ENCODE data around the gene MPP2.
"Not testable (repeated sequence)": the region's sequence is repeated elsewhere in the genome, so short reads cannot be mapped to it uniquely, and the experiment has no call there.

The MPP2 gene

DNA sequence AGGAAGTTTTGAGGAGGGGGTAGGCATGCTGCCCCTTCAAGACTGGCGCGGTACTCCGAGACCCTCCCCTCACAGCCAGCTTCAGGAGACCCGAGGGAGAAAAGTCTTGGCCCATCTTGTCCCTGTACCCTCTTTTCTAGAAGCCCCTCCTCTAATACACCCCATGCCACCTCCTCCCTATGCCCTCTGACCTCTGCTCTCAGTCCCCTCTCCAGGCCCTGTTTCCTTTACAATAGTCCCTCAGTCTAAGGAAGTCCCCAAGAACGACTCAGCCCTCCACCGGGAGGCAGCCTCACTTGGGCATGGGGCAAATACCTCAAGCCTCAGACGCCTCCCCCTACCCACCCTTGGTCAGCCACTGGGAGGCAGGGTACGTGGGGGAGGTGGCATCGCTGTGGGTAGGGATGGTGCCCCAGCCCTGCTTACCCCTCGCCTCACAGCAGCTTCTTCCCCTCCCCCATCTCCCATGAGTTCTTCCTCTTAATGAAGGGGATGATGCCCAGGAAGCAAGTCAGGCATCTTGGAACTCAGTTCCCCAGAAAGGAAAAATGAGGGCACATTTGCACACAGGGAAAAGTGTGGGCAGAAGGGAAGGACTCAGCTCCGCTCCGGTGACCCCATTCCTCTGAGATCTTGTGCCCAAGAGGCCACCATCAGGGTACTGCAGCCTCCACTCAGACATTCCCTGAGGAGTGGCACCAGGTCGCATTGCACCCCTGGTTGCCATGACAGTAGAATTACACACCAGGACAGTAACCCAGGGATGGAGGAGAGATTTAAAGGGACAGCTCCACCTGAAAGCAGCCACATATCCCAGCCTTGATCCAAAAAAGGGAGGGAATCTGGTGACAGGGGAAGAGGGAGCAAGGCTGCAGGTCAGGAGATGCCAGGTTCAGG lies 6.2 kb downstream of the MPP2 start:
- no peak for FAIRE-seq

DNA sequence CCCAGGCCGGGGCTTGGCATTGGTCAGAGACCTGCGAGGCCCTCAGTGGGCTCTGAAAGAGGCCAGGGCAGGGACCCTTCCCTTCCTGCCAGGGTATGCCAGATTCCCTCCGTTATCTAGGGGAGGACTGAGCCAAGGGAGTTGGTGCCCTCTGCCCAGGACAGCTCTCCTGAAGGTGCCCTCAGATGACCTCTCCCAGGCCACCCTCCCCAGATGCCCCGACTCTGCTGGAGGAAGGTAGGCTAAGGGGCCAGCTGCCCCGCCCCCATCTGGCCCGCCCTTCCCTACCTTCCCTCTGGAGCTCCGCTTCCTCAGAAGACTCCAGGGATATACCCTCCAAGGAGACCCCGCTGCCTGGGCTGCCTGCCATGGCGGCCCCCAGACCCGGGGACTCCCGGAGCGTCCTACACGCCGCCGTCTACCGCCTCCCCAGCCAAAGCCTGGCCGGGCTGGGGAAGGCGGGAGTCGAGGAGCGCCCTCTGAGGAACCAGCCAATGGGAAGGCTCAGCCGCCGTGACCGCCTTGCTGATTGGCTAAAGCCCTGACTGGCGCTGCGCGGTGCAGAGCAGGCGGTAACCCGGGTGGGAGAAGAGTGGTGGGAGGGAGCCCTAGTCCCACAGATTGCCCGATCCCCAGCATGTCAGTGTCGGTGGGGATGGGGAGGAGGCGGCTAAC lies 7.0 kb downstream of the MPP2 start:
- FAIRE-seq = no peak

DNA sequence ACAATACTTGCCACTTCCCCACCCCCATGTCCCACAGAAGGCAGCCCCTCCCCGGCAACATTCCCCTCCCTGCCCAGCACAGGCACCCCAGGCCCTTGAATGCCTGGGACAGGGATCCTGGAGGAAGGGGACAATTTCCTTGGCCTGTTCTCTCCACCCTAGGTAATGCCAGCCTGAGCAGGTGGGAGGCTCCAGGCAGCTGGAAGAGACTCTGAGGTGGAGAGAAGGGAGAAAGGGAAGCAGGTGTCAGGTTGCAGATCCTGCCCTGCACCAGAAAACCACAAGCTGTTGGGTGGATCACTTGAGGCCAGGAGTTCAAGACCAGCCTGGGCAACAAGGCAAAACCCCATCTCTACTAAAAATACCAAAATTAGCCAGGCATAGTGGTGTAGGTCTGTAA lies 8.9 kb downstream of the MPP2 start:
- no peak for FAIRE-seq

DNA sequence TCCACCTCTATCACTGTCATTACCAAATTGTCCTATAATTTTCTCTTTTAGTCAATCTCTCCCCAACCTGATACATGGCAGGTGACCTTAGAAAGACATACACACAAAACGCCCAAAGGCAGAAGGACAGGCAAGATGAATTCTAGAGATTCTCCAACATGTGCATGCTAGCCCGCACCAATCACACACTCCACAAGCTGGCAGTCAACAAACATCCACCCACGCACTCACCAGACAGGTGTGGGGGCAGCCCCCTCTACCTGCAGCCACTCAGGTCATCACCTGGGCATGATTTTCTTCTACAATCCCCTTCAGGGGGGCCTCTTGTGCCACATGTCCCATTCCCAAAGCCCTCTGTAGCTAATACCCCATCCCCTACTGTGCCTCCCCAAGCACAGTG lies 9.5 kb downstream of the MPP2 start:
- no peak for FAIRE-seq

DNA sequence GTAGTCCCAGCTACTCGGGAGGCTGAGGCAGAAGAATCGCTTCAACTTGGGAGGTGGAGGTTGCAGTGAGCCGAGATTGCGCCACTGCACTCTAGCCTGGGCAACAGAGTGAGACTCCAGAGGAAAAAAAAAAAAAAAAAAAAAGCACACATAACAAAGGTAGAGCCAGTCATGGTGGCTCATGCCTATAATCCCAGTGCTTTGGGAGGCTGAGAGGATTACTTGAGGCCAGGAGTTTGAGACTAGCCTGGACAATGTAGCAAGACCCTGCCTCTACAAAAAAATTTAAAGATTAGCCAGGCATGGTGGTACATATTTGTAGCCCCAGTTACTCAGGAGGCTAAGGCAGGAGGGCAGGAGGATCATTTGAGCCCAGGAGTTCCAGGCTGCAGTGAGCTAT lies 12.8 kb downstream of the MPP2 start:
- not testable (repeated sequence) for FAIRE-seq

DNA sequence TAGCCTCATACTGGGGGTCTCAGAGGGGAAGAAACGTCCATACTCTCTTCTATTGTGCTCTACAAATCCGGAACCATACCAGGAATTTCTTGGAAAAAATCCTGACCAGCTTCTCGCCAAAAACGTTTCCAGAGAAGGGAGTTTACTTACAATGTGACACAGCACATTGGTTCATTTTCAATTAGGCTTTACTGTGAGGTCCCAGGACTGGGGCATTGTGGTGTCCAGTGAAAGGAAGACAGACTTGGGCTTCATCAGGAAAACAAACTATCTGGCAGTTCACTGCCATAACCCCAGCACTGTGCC lies 14.7 kb downstream of the MPP2 start:
- no peak for FAIRE-seq

DNA sequence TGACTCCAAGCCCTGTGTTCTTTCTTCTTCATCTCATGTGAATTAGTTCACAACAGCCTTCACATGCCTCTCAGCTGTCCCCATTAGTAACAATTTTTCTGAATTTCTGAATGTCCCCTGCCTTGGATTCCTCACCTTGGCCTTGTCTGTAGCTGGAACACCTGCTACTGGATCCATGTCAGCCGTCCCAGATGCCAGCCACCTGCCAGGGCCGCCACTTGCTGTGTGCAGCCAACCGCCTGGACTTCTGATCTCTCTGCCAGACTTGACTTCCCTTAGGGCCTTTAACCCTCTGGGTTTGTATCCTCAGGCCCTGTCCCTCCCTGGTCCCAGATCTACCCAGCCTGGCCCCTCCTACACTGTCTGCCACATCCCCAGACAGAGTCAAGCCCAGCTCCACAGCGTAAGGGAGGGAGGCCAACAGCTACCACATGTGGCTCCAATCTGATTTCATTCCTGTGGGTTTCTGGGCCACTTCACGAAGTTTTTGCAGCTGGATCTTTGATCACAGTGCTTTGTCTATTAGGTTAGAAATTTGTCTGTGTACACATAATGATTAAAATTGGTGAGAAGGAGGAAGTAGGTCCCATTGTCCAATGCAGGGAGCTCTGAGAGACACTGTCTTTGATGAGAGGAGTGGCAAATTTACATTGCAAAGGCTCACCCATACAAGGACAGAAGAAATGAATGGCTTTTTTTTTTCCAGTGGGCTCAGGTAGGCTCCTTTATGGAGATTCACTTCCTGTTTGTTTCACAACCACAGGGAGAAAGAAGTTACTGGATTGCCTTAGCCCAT lies 15.3 kb downstream of the MPP2 start:
- no peak for FAIRE-seq

DNA sequence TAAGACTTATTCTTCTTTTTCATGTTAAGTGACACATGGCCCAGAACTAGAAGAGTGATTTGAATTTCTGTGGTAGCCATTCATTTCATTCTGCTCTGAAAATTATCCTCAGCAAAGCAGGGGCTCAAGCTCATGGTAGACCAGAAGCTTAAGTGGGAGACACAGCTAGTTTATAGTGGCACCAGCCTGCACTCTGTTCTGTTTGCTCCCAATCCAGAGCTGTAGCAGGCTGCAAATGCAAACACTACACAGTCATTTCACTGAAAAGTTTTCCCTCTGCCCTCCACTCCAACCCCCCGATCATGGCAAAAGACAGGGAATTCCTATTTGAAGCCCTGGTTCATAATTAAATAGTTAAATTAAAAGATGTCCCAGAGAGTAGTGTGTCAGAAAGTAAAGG lies 17.1 kb downstream of the MPP2 start:
- no peak for FAIRE-seq

DNA sequence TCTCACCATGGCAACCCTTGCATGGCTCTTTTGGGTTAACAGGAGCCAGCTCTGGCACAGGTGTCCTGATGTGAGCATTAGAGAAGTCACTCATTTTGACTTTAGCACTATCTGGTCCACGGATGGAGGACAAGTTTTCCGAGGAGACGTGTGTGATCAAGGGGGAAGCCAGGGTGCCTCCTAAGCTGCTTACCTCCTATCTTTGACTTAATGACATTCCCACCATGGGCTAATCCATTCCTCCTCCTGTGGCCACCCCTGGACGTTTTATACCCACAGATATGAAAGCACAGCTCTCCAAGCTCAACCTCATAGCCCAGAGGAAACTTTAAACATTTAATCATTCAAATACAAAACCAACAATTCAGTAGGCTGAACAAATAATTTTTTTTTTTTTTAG lies 18.8 kb downstream of the MPP2 start:
- no peak for FAIRE-seq

DNA sequence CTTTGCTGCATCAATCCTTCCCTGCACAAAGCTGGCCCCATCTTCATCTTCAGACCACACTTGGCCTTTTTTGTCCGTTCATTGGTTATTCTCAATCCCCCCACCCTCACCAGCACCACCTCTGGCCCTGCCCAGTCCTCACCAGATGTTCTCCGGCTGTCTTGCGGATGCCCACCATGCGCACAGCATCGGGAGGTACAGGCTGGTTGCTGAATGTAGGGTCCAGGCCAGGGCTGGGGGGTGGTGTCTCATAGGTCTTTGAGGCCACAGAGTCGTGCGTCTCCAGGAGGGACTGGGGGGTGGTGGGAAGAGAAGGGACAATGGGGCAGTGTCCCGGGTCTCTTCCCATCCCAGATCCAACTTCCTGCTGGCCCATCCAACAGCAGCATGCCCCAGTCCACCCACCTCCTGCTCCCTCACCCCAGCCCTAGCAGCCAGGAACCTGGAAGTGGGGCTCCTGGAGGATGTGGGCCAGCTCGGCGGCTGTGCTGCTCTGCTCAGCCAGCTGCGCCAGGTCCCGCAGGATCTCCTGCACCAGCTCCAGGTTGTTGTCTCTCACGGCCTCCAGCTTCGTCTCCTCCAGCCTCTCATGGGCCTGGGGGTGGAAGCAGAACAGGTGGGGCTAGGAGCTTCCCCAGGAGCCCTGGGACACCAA lies 24.4 kb downstream of the MPP2 start:
- no peak for FAIRE-seq

DNA sequence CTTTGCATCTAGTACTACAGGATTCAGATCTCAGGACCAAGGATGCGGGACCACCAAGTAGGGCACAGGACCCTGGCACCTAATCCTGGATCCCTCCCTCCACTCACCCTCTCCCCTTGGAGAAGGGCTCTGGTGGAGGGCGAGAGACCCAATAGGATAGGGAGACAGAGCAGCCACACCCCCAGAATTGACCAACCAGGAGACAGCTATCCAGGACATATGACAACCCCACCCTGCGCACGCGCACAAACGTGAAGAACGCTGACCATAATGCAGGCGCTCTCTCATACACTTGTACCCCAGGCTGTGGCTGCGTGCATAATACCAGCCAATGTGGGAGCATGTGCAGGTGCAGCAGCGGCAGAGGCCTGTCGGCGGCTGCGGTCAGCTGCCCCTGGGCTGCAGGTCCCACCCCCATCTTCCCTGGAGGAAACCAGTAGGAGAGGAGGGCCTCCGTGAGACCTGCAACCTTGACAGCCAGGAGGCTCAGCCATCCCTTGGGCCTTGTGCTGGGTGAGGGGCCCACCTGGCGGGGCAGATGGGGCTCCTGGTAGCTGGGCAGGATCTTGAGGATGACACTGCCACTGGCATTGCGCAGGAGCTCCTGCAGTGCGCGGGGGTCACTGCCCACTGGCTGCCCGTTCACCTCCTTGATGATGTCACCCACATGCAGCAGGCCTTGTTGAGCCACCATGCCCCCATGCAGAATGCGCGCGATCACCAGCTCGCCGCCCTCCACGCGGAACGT lies 25.4 kb downstream of the MPP2 start:
- FAIRE-seq = no peak

DNA sequence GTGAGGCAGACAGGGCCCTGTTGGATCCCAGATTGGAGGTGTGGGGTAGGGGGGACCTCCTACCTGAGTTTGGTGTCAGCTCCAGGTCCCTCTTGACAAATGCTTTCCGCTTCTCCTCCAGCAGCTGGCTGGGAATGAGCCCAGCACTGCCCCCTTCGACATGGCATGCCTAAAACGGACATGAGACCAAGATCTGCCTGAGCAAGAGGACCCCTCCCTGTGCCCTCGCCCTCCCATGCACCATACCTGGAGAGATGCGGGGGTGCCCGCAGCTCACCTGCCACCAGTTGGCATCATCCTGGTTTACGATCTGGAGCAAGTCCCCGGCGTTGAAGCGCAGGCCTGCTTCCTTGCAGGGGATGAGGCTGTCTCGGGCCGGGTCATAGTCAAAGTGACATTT lies 26.2 kb downstream of the MPP2 start:
- no peak for FAIRE-seq

DNA sequence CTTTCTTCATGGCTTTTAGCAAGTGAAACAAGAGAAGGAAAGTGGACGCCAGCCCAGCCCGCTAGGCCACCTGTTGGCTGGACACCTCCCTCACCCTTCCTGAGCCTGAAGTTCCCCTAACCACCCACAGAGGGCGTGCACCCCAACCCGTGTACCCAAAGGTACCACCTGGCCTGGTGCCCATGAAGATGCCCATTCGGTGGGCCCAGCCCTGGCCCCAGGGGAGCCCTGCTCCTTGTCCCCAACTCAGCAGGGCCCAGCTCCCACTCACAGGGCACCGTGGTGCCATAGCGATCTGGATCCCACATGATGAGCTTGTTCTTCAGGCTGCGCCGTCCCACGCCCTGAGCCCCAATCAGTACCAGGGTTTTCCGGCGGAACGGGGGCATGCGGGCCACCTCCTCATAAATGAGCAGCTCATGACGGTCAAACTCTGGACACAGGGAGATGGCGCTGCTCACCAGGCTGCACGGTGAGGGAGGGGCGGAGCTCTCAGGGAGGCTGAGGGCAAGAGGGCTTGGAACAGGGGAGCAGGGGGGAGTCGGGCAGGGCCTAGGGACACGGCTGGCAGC lies 26.8 kb downstream of the MPP2 start:
- no peak for FAIRE-seq

DNA sequence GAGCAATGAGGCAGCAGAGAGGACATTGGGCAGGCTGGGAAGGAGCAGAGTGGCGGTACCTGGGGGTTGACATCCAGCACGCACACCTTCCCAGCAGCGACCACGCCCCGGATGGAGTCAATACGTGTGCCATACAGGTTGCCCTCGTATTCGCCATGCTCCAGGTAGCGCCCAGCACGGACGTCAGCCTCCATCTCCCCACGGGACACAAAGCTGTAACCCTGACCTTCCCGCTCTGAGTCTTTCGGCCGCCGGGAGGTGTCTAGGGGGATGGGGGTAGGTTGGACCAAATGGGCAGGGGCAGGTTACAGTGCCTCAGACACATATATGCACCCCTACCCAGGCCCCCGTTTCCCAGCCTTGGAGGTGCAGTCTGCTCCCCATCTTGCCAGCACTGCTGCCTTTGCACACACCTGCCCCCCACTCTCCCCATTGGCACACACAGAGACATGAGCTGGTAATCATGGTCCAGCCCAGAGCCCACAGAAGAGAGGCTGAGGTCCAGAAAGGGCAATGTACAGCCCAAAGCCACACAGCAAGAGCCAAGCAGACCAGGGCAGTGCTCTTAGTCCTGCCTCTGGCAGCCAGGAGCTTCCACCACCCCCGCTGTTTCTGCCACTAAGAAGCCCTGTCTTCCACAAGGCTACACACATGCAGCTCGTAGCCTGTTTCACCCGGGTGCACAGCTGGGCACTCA lies 27.5 kb downstream of the MPP2 start:
- no peak for FAIRE-seq

DNA sequence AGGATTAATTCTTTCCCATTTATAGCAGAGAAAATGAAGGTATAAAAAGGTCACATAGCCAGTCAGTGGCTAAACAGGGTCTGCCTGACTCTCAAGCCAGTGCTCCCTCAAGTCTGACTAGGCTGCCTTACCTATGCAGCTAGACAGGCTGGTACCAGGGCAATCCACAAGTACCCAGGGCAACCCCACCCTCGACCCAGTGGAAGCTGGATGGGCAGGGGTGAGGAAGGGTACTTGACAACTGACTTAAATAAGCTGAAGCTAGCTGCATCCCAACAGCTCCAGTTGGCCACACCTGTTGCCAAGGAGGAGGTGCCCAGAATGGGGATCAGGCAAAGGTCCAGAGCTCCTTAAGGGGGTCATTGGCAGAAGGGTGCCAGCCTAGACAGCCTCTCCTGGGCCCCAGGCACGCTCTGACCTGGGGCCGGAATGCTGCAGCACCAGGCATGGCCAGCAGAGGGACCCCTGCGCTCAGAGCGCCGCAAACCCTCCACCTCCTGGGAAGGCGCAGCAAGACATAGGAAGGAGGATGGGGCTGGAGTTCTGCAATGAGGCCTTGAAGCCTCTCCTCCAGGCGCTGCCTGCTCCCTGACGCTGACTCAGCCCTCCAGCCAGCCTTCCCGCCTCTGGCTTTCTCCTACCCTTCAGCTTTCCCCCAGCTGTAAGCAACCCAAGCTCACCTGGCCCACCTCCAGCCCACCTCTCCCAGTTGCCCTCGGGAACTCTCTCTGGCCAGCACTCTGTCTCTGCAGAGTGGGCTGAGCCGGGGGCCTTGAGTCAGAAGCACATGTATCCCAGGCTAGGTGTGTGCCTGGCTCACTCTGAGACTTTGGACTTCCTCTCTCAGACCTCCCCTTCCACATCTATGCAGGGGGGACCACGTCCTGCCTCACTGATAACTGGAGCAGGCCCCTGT lies 28.8 kb downstream of the MPP2 start:
- no peak for FAIRE-seq

DNA sequence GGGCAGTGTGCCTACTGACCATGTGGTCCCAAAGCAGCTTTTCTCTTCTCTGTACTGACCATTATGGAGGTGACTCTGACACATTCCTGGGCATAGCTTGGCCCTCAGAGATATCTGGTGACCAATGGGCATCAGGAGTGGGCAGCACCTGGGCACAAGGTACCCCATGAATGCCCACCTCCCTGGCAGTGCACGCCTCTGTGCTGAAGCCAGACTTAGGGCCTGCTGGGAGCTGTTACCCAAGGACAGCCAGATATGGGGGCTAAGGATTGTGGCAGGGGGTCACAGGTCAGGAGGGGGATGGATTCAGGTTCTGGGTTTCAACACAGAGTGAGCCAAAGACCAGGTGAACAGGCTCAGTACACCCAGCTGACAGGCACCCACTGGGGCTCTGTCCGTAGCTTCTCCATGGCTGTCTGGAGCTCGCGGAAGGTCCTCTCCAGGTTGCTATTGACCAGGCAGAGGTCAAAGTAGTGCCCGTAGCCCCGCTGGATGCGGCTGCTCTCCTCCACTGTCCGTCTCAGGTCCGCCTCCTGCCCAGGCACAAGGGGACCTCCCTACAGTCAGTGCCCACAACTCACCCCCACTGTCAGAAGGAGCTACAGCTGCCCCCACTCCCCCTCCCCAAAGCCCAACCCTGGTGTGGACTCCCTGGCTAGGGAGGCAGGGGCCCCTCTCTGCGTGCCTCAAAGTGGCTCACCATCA lies 29.7 kb downstream of the MPP2 start:
- FAIRE-seq = no peak

DNA sequence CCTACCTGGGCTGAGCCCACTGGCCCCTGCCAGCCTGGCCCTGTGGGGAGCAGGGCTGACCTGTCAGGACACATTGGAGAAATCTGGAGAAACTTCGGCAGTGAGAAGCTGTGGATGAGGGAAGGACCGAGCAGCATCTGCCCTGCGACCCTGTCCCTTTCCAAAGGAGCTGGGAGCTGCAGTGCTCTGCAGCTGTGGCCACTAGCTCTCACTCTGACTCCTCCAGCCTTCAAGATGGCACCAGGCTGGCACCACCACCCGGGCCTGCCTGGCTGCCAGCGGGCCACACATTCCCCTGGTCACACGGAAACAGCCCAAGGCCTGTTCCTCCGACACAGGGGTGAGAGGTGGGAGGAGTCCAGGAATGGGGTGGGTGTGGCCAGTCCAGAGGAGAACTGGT lies 30.3 kb downstream of the MPP2 start:
- no peak for FAIRE-seq

DNA sequence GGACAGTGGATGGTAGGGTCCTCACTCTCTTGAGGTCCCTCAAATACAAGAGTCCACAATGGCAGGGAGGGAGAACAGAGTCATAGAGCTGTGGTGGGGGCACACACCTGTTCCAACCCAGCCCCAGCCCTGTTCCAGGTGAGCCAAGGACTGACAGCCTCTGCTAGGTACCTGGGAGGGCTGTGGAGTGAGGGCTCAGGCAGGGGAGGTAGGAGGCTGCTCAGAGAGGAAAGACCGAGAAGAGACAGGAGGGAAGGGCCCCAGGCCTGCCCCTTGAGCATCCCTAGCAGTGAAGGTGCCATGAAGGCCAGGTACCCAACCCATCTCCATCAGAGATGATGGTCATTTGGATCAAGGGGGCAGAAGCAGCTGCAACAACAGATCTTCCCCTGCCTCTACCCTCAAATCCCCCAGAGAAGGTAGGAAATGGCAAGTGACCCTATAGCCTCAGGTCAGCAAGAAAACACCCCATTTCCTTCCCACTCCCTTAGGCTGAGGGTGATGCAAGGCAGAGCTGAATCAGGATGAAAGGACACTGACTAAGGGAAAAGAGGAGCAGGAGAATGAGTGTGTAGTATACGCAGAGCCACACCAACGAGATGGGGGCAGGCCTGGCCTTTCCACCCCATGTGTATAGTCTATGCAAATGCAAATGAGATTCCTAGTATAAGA lies 31.7 kb downstream of the MPP2 start:
- FAIRE-seq = no peak

DNA sequence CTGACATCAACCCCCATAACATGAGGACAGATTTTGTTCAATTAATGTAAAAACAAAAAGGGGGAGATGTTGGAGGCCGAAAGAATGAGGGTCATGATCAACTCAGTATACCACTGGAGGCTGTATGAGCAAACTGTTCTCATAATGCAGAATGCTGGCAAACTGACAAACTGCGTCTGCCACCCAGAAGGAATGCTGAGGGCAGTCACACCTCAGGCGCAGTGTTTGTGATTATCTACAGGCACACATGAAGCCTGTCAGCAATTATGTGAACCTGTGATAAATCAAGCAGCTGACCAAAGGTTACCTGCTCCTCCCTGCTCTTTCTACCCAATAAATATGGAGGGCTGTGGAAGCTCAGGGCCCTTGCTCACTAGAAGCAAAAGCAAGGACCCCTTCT lies 33.0 kb downstream of the MPP2 start:
- FAIRE-seq = no peak

All from TTC549 (cell line).